Skeletal muscle tissue (tissue), 4 donors: ENCODE results near the gene CNPY4. TPM values are rescaled to one million over a fixed set of nuclear protein-coding genes. Genes with fewer than 3 reads are reported as not detected.
A peak's percentile ranks its signal among the peaks of the same experiment; 100 is the strongest.

ENCODE experiments used
- H3K27ac ChIP-seq: one replicate; pipeline ENCODE4 v1.7.0; 2013; ENCODE audit warnings: mild to moderate bottlenecking, low read depth, low read length, inconsistent platforms
- H3K27me3 ChIP-seq, 3 donors: one replicate each; pipeline ENCODE4 v1.7.0; 2013; ENCODE audit warnings: low read length in 3 of 3; ENCODE audit not compliant: control insufficient read depth in 3 of 3, insufficient read depth in 3 of 3
- H3K36me3 ChIP-seq, 3 donors: one replicate each; pipeline ENCODE4 v1.7.0; 2013; ENCODE audit warnings: low read length in 3 of 3; ENCODE audit not compliant: control insufficient read depth in 3 of 3, insufficient read depth in 3 of 3
- H3K4me1 ChIP-seq, 3 donors: one replicate each; pipeline ENCODE4 v1.7.0; 2013; ENCODE audit warnings: low read length in 3 of 3, mild to moderate bottlenecking in 3 of 3; ENCODE audit not compliant: control insufficient read depth in 3 of 3, insufficient read depth in 3 of 3
- H3K4me3 ChIP-seq, 3 donors: one replicate each; pipeline ENCODE4 v1.7.0; 2013; ENCODE audit warnings: low read length in 3 of 3
- H3K9ac ChIP-seq, 3 donors: one replicate each; pipeline ENCODE4 v1.7.0; 2013; ENCODE audit warnings: low read length in 3 of 3, mild to moderate bottlenecking in 3 of 3, moderate library complexity in 2 of 3, low read depth in 1 of 3
- H3K9me3 ChIP-seq, 3 donors: one replicate each; pipeline ENCODE4 v1.7.0; 2013; ENCODE audit warnings: low read length in 3 of 3; ENCODE audit not compliant: control insufficient read depth in 3 of 3
- total RNA-seq: library from RNA; depleted of rRNA; stranded (reverse); fragments of >200 nt; gene quantifications from one replicate; pipeline ENCODE4 v1.2.3, GENCODE V29; 2014
- donor health status: Osteomylitis.

The CNPY4 gene
- total RNA-seq, 1 donor from 2014 or later: 25.6 TPM

DNA sequence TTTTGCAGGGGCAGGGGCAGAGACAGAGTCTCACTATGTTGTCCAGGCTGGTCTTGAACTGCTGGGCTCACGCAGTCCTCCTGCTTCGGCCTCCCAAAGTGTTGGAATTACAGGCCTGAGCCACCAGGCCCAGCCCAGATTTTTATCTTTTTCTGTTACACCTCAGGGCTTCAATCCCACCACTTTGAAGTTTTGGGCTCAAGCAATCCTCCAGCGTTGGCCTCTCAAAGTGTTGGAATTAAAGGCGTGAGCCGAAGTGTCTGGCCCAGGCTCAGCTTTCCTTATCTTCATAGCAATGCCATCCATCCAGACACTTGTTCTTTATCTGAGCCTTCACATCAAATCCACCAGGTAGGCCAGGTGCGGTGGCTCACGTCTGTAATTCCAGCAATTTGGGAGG is 4.4 kb upstream of the CNPY4 start:
- no peaks in the 10 kb centered on the region for H3K27me3 ChIP-seq
- peaks cover 25% of the 10 kb centered on the region in 3 donors for H3K36me3 ChIP-seq
- no peaks in the 10 kb centered on the region for H3K9me3 ChIP-seq
- no peak overlapping the region for H3K9ac ChIP-seq
- H3K4me3 ChIP-seq: no peak overlapping the region
- no peak overlapping the region for H3K27ac ChIP-seq
- H3K4me1 ChIP-seq: peaks cover 8 to 16% (median 14%) of the 10 kb centered on the region in 3 donors

DNA sequence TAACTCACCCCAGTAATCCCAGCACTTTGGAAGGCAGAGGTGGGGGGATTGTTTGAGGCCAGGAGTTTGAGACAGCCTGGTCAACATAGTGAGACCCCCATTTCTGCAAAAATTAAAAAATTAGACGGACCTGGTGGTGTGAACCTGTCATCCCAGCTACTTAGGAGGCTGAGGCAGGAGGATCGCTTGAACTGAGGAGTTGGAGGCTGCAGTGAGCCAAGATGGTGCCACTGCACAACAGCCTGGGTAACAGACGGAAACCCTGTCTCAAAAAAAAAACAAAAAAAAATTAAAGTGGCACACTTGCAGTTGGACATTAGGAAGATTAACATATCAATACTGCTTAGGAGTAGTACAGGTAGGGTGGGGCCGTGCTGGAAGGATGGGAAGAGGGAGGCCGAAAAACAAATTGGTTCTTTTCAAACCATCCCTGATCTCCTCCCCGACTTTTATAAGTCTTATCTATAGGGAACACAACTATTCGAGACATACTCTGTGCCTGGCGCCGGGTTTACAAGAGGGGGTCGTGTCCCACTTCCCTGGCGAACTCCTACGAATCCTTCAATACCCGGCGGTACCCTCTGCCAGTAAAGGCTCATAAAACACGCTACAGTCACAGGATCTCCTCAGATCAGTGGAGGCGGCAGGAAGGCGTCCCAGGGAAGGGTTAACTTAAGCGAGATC is 904 bp upstream of the CNPY4 start:
- H3K9ac ChIP-seq: peak overlapping the region; percentile 83 to 91 (median 89)
- peak overlapping the region; percentile 85 for H3K27ac ChIP-seq
- peaks cover 6 to 10% (median 8%) of the 10 kb centered on the region in 3 donors for H3K36me3 ChIP-seq
- peak overlapping the region; percentile 86 to 99 (median 98) for H3K4me3 ChIP-seq
- peaks cover 15 to 30% (median 23%) of the 10 kb centered on the region in 3 donors for H3K4me1 ChIP-seq
- no peaks in the 10 kb centered on the region for H3K27me3 ChIP-seq
- no peaks in the 10 kb centered on the region for H3K9me3 ChIP-seq

DNA sequence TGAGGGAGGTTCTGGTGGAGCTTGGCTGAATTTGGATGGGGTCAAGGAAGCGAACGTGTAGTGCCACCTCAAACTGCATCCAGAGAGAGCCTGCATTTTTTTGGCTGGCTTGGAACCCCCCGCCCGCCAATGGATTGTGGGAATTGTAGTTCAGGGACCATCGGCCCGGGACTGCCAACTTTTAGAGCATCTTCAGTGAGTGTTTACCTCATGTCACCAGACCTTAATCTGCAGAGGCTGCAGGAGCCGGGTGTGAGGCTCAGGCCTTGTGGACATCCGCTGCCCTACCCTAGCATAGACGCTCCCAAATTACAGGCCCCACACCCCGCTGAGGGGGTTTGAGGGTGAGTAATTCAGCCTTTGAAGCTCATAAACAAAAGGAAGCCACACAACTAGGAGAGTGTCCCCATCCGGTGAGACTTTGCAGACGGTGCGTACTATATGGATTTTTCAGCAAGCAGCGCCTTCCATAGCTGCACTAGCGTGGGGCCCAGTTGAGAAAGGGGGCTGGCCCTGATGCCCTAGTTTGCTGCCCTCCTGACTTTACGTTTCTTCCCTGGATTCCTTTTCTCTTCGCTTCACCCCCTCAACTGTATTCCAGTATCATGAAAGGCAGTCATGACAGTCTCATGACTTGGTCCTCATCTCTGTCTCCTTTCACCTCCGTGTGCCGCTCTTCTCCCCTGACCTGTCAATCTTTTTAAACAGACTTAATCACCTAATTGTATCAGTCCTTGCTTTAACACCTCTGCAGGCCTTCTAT is 717 bp downstream of the CNPY4 start:
- Histone ChIP-seq H3K4me3 (peak overlapping the region; percentile 86 to 99 (median 98)), H3K4me1 (peaks cover 15 to 36% (median 23%) of the 10 kb centered on the region in 3 donors), H3K9ac (peak overlapping the region; percentile 83 to 91 (median 89)), H3K9me3 (no peaks in the 10 kb centered on the region), H3K36me3 (peaks cover under 1 to 4% (median 3%) of the 10 kb centered on the region in 3 donors), H3K27ac (peak overlapping the region; percentile 85), H3K27me3 (no peaks in the 10 kb centered on the region)

DNA sequence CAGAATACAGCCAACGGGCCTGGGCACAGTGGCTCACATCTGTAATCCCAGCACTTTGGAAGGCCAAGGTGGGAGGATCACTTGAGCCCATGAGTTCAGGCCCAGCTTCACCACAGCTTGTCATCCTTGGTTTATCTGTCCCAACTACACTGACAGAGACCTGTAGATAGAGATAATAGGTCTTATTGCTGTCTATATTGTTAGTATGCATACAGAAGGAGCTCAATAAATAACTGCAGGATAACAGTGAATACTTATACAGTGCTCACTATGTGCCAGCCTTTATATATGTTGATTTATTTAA is 1.3 kb downstream of the CNPY4 start:
- Histone ChIP-seq H3K27me3 (no peaks in the 10 kb centered on the region), H3K9me3 (no peaks in the 10 kb centered on the region), H3K4me3 (peak overlapping the region in 2 of 3 donors; percentile 86 to 98), H3K9ac (peak overlapping the region in 1 of 3 donors; percentile 91), H3K4me1 (peaks cover 19 to 41% (median 25%) of the 10 kb centered on the region in 3 donors), H3K36me3 (peaks cover 0 to 4% (median 3%) of the 10 kb centered on the region in 3 donors), H3K27ac (no peak overlapping the region)

DNA sequence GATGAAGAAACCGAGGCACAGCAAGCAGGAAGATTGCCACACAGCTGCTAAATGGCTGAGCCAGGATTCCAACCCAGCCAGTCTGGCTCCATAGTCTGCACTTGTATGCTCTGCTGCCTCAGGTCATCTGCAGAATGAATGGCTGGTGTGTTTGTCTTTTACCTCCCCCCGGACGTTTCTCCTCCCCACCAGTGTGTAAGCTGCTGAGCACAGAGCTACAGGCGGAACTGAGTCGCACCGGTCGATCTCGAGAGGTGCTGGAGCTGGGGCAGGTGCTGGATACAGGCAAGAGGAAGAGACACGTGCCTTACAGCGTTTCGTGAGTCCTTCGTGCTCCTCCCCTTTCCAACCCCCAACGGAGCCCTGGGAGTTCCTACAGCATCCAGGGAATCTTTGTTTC is 2.6 kb downstream of the CNPY4 start:
- peaks cover 26 to 49% (median 31%) of the 10 kb centered on the region in 3 donors for H3K4me1 ChIP-seq

DNA sequence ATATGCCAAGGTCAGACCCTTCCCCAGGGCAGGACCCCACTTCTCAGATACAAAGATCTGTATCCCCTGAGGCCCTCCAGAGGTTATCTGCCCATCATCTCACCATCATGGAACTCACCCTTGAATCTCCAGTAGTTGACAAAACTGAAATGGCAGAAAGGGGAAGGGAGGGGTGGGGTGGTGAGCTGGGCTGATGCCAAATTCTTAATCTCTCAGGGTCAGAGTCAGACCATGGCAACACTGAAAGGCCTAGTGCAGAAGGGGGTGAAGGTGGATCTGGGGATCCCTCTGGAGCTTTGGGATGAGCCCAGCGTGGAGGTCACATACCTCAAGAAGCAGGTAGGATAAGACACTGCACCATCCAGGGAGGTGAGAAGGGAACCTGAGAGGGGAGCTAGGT is 3.1 kb downstream of the CNPY4 start:
- Histone ChIP-seq H3K9ac (no peak overlapping the region), H3K4me3 (no peak overlapping the region), H3K27me3 (no peaks in the 10 kb centered on the region), H3K27ac (no peak overlapping the region), H3K9me3 (no peaks in the 10 kb centered on the region), H3K36me3 (peaks cover 0 to 4% (median 3%) of the 10 kb centered on the region in 3 donors), H3K4me1 (peaks cover 26 to 54% (median 31%) of the 10 kb centered on the region in 3 donors)

More for the DNA sequence above, 2.6 kb downstream of the CNPY4 start:
- Histone ChIP-seq H3K36me3 (peaks cover 0 to 4% (median 3%) of the 10 kb centered on the region in 3 donors), H3K27me3 (no peaks in the 10 kb centered on the region), H3K4me3 (no peak overlapping the region), H3K9ac (no peak overlapping the region), H3K9me3 (no peaks in the 10 kb centered on the region), H3K27ac (no peak overlapping the region)

DNA sequence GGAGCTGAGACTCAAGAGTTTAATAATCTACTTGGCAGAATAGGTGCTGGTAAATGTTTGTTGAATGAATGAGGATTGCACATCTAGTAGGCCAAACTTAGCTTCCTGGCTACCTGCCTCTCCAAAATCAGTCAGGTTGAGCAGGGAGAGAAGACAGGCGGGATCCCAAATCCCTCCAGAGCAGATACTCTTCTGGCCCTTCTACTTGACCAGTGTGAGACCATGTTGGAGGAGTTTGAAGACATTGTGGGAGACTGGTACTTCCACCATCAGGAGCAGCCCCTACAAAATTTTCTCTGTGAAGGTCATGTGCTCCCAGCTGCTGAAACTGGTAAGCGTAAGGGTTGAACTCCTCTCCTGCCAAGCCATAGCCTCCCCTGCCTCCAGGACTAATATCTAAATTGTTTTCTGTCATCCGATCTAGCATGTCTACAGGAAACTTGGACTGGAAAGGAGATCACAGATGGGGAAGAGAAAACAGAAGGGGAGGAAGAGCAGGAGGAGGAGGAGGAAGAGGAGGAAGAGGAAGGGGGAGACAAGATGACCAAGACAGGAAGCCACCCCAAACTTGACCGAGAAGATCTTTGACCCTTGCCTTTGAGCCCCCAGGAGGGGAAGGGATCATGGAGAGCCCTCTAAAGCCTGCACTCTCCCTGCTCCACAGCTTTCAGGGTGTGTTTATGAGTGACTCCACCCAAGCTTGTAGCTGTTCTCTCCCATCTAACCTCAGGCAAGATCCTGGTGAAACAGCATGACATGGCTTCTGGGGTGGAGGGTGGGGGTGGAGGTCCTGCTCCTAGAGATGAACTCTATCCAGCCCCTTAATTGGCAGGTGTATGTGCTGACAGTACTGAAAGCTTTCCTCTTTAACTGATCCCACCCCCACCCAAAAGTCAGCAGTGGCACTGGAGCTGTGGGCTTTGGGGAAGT is 5.1 kb downstream of the CNPY4 start:
- Histone ChIP-seq H3K27me3 (no peaks in the 10 kb centered on the region), H3K27ac (no peak overlapping the region), H3K4me1 (peaks cover 27 to 53% (median 29%) of the 10 kb centered on the region in 3 donors)

DNA sequence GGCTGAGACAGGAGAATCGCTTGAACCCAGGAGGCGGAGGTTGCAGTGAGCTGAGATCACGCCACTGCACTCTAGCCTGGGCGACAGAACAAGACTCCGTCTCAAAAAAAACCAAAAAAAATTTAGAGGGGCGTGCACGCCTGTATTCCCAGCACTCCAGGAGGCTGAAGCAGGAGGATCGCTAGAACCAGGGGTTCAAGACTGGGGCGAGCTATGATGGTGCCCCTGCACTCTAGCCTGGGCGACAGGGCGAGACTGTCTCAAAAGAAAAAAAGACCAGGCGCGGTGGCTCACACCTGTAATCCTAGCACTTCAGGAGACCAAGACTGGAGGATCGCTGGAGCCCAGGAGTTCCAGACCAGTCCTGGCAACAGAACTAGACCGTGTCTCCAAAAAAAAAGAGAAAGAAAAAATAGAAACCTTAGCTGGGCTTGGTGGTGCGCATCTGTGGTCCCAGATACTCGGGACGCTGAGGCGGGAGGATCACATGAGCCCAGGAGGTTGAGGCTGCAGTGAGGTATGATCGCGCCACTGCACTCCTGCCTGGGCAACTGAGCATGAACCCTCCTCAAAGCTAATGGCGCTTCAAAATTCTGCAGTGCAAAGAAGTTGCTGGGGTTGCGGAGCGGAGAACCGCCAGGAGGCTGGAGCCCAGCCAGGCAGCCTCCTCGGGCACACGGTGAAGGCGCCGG is 7.0 kb downstream of the CNPY4 start:
- H3K9ac ChIP-seq: peak overlapping the region; percentile 85 to 97 (median 94)
- H3K27me3 ChIP-seq: no peaks in the 10 kb centered on the region
- peak overlapping the region; percentile 96 for H3K27ac ChIP-seq
- H3K4me1 ChIP-seq: peaks cover 16 to 40% (median 19%) of the 10 kb centered on the region in 3 donors
- H3K36me3 ChIP-seq: peaks cover 0 to 4% (median 3%) of the 10 kb centered on the region in 3 donors
- H3K9me3 ChIP-seq: no peaks in the 10 kb centered on the region
- peak overlapping the region; percentile 93 to 98 (median 97) for H3K4me3 ChIP-seq

More for the DNA sequence above, 5.1 kb downstream of the CNPY4 start:
- H3K9me3 ChIP-seq: no peaks in the 10 kb centered on the region
- H3K9ac ChIP-seq: no peak overlapping the region
- H3K4me3 ChIP-seq: peak overlapping the region in 1 of 3 donors; percentile 41
- H3K36me3 ChIP-seq: peaks cover 0 to 4% (median 3%) of the 10 kb centered on the region in 3 donors
